HepG2 (cell line): ENCODE data around the gene LYPD6. TPM values are rescaled to one million over a fixed set of nuclear protein-coding genes. Genes with fewer than 3 reads are reported as not detected.

Source experiments
- ATAC-seq: fragments of 200-7000 bp; cut with Tn5 transposase; 3 replicates; pipeline ENCODE4 v1.9.1; 2020; ENCODE audit warnings: mild to moderate bottlenecking, moderate library complexity
- BruUV-seq: library from RNA; stranded (reverse); fragments of 400-500 nt; replicated peaks from 2 replicates; lab custom pipeline; 2021; lab: Mats Ljungman, UMichigan
- CTCF ChIA-PET: fragments of 300-600 bp; formaldehyde crosslinking; extraction: SDS; loops from one replicate; lab custom pipeline; 2021; ENCODE audit warnings: low total read pairs, inconsistent platforms, low intra/inter-chr PET ratio; lab: Yijun Ruan, JAX
- POLR2A ChIA-PET: fragments of 350-600 bp; sonication (Branson Sonifier 250); formaldehyde crosslinking; loops from one replicate; lab custom pipeline; 2020; ENCODE audit warnings: antibody characterized with exemption, inconsistent platforms; lab: Yijun Ruan, JAX
- DNase-seq: peaks from one replicate; pipeline ENCODE4 v3.0.0-alpha.2; 2015; ENCODE audit warnings: low spot score
- FAIRE-seq: peaks from 3 replicates; lab custom pipeline; 2011; peaks lifted over from hg19 to GRCh38; lab: Jason Lieb, UNC
- H2AFZ ChIP-seq: one replicate; pipeline ENCODE4 v1.6.1; 2011; ENCODE audit warnings: low read length, inconsistent platforms
- H3K27ac ChIP-seq: fragments of 300-600 bp; 3 replicates; pipeline ENCODE4 v1.8.0; 2011; ENCODE audit warnings: mixed run types, mild to moderate bottlenecking, mixed read lengths, low read length, inconsistent platforms; ENCODE audit not compliant: insufficient read depth; ENCODE audit errors: extremely low read length
- H3K27me3 ChIP-seq, 2 experiments: fragments of 200-600 bp in 1 of 2; 2 replicates in 1 of 2; 3 replicates in 1 of 2; pipeline versions ENCODE4 v1.6.0 to v1.8.0; 2011; ENCODE audit warnings: low read length in 2 of 2, mild to moderate bottlenecking in 2 of 2, moderate library complexity in 2 of 2, inconsistent platforms in 1 of 2; ENCODE audit not compliant: insufficient read depth in 2 of 2, control insufficient read depth in 1 of 2
- H3K36me3 ChIP-seq, 2 experiments: fragments of 200-600 bp in 1 of 2; replicated peaks in 1 of 2; 2 replicates in 1 of 2; 3 replicates in 1 of 2; pipeline versions ENCODE4 v1.5.1 to v1.8.0; 2011; ENCODE audit warnings: low read length in 2 of 2, inconsistent platforms in 1 of 2; ENCODE audit not compliant: insufficient read depth in 2 of 2, control insufficient read depth in 1 of 2
- H3K4me1 ChIP-seq: 2 replicates; pipeline ENCODE4 v1.5.1; 2012; ENCODE audit warnings: low read length, inconsistent platforms; ENCODE audit not compliant: insufficient read depth
- H3K4me2 ChIP-seq: 2 replicates; pipeline ENCODE4 v1.6.0; 2011; ENCODE audit warnings: low read depth, low read length, inconsistent platforms
- H3K4me3 ChIP-seq, 3 experiments: fragments of 200-600 bp in 1 of 3; sonication (generic), shearing (Covaris generic) in 1 of 3; replicated peaks in 1 of 3; 2 replicates each; pipeline ENCODE4 v1.5.1; 2011 to 2016; ENCODE audit warnings: low read length in 3 of 3, inconsistent platforms in 2 of 3, low read depth in 2 of 3, mild to moderate bottlenecking in 2 of 3, control low read depth in 1 of 3, mixed read lengths in 1 of 3; ENCODE audit not compliant: insufficient read depth in 1 of 3
- H3K79me2 ChIP-seq: one replicate; pipeline ENCODE4 v1.6.1; 2011; ENCODE audit warnings: low read length, inconsistent platforms; ENCODE audit not compliant: insufficient read depth
- H3K9ac ChIP-seq: 2 replicates; pipeline ENCODE4 v1.6.0; 2011; ENCODE audit warnings: mild to moderate bottlenecking, low read depth, low read length, inconsistent platforms; ENCODE audit not compliant: insufficient read depth
- H3K9me3 ChIP-seq: 2 replicates; pipeline ENCODE4 v1.5.1; 2012; ENCODE audit warnings: mild to moderate bottlenecking, low read length
- H4K20me1 ChIP-seq: 2 replicates; pipeline ENCODE4 v1.6.0; 2011; ENCODE audit warnings: inconsistent platforms, mild to moderate bottlenecking, low read length, moderate library complexity; ENCODE audit not compliant: insufficient read depth
- ATF7-NPFF ChIP-seq: sonication (generic); formaldehyde crosslinking; IDR thresholded peaks from 2 replicates; pipeline ENCODE4 v1.8.1; 2023; ENCODE audit warnings: mild to moderate bottlenecking, low read depth, missing genetic modification reagents, moderate library complexity
- FOXJ3 ChIP-seq: sonication (generic); formaldehyde crosslinking; IDR thresholded peaks from 2 replicates; pipeline ENCODE4 v1.4.0; 2020; ENCODE audit warnings: missing genetic modification reagents, mild to moderate bottlenecking, borderline replicate concordance
- HOXA9 ChIP-seq: sonication (generic); formaldehyde crosslinking; IDR thresholded peaks from 2 replicates; pipeline ENCODE4 v1.8.1; 2022; ENCODE audit warnings: missing genetic modification reagents, mild to moderate bottlenecking, moderate library complexity, borderline replicate concordance
- PAF1 ChIP-seq: IDR thresholded peaks from 2 replicates; pipeline ENCODE4 v1.6.1; 2016; ENCODE audit warnings: missing genetic modification reagents, missing compliant biosample characterization
- SP5 ChIP-seq: IDR thresholded peaks from 2 replicates; pipeline ENCODE4 v1.6.1; 2016; ENCODE audit warnings: low read depth, borderline replicate concordance
- ZBTB14 ChIP-seq: sonication (generic); formaldehyde crosslinking; IDR thresholded peaks from 2 replicates; pipeline ENCODE4 v1.4.0; 2020; ENCODE audit warnings: missing genetic modification reagents
- ZSCAN22 ChIP-seq: sonication (generic); formaldehyde crosslinking; IDR thresholded peaks from 2 replicates; pipeline ENCODE4 v1.4.0; 2020; ENCODE audit warnings: mild to moderate bottlenecking, missing genetic modification reagents
- WGBS: methylation state at CpG from one replicate; pipeline ENCODE4 v1.1.6; 2017; ENCODE audit warnings: low lambda C conversion rate; 5-methylcytosine and 5-hydroxymethylcytosine counted together
- in situ Hi-C: cut with HindIII; loops from 2 replicates; pipeline ENCODE4 v1.10.0; 2017; ENCODE audit warnings: low pct_unique_long_range_greater_than_20kb; ENCODE audit not compliant: extremely low pct_ligation_motif_present
- intact Hi-C: fragments of 100-400 bp; cut with micrococcal nuclease; formaldehyde crosslinking; loops from one replicate; pipeline ENCODE4 v1.10.0; 2022; ENCODE audit not compliant: unreplicated experiment
- polyA plus RNA-seq, 8 experiments: library from polyadenylated mRNA; depleted of rRNA in 3 of 8; stranded (reverse) in 7 of 8; unstranded in 1 of 8; fragments of >200 nt; fragmentation: Illumina TruSeq in 4 of 8; extraction: Trizol in 4 of 8; gene quantifications; 2 replicates each; pipeline versions ENCODE4 v1.2.1 to v1.2.3, GENCODE V29; 2011 to 2016; ENCODE audit warnings: low read depth in 4 of 8, missing spikeins in 1 of 8, mixed read lengths in 1 of 8; ENCODE audit not compliant: insufficient read depth in 1 of 8
- total RNA-seq, 5 experiments: library from RNA; depleted of rRNA; stranded (reverse); fragments of >200 nt; fragmentation: Illumina TruSeq; extraction: Trizol; gene quantifications; 2 replicates each; pipeline ENCODE4 v1.2.3, GENCODE V29; 2016; ENCODE audit warnings: low read depth in 1 of 5
- TF ChIP-seq, protein P1 (sequence below): sonication (generic); formaldehyde crosslinking; IDR thresholded peaks from 2 replicates; pipeline ENCODE4 v1.4.0; 2020; ENCODE audit warnings: missing genetic modification reagents, borderline replicate concordance

LYPD6 gene
- total and polyA plus RNA-seq, 2 of the 13 experiments (the other 11 are each of a cell fraction or from before 2014, with no cell fraction given), result 0.01 to 0.07 TPM

- no peak for TF ChIP-seq PAF1
- TF ChIP-seq, protein P1, sequence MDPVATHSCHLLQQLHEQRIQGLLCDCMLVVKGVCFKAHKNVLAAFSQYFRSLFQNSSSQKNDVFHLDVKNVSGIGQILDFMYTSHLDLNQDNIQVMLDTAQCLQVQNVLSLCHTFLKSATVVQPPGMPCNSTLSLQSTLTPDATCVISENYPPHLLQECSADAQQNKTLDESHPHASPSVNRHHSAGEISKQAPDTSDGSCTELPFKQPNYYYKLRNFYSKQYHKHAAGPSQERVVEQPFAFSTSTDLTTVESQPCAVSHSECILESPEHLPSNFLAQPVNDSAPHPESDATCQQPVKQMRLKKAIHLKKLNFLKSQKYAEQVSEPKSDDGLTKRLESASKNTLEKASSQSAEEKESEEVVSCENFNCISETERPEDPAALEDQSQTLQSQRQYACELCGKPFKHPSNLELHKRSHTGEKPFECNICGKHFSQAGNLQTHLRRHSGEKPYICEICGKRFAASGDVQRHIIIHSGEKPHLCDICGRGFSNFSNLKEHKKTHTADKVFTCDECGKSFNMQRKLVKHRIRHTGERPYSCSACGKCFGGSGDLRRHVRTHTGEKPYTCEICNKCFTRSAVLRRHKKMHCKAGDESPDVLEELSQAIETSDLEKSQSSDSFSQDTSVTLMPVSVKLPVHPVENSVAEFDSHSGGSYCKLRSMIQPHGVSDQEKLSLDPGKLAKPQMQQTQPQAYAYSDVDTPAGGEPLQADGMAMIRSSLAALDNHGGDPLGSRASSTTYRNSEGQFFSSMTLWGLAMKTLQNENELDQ (CRISPR knock-in tag), result no peak
- no peak for TF ChIP-seq FOXJ3 (CRISPR knock-in tag)
- no peak for TF ChIP-seq ATF7-NPFF (CRISPR knock-in tag)
- no peak for TF ChIP-seq ZSCAN22 (CRISPR knock-in tag)
- TF ChIP-seq HOXA9 (CRISPR knock-in tag), result no peak
- no peak for TF ChIP-seq ZBTB14 (CRISPR knock-in tag)
- TF ChIP-seq, all 625 proteins: peak for 0
These were observed 156.8 kb downstream of the LYPD6 start (continued) for GRCh38 chr2:149487189-149487588.

DNA sequence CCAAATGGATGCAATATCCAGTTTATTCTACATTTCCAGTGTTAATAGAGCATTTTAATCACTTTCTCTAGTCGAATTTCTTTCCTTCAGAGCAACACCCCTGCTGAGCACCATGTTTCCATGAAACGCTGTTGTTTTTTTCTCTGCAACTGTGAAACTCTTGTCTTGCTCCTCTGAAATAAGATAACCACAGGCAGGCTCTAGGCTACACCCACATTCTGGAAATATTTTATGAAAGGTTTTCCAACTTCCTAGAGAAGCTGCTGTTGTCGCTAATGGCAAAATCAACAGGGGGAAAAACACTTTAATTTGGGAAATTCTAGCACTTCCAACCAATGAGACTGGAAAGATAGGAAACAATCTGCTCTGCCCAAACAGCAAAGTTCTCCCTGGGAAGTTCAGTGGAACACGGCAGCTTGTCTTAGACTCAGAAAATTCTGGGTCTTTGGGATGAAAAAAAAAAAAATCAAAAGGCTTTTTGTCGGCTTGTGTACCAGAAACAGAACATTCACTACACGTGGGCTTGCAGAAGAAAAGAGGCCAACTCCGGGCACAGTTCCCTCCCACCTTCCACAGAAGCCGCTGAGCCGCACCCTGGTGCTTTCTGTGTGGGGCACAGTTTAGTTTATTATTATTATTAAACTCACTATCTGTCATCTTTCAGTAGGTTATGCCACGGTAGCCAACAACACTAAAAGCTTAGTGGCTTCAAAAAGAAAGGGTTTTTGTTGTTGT is 158.5 kb downstream of the LYPD6 start:
- Histone ChIP-seq H3K27me3 (peaks cover 0 to 19% of the 10 kb centered on the region in 2 experiments; a peak in 3 of 5 replicates), H3K4me3 (no peak overlapping the region), H3K4me1 (no peaks in the 10 kb centered on the region), H3K9me3 (no peaks in the 10 kb centered on the region), H3K9ac (no peak overlapping the region), H2AFZ (no peak overlapping the region), H4K20me1 (no peaks in the 10 kb centered on the region), H3K4me2 (no peak overlapping the region), H3K36me3 (no peaks in the 10 kb centered on the region), H3K27ac (no peak overlapping the region), H3K79me2 (no peaks in the 10 kb centered on the region)
- DNase-seq, result no peak
- ATAC-seq, result no peak
- WGBS, result 29% methylated on average over 10 of the region's 10 CpGs
- in situ Hi-C loops, result no loop called here
- POLR2A ChIA-PET, result no interaction called here
- intact Hi-C loops, result no loop called here
- BruUV-seq, result no TSS peak
- no peak for TF ChIP-seq SP5 (CRISPR knock-in tag)
- FAIRE-seq, result no peak
- CTCF ChIA-PET, result no interaction called here
